ENCODE data around the gene MBP. TPM values are rescaled to one million over a fixed set of nuclear protein-coding genes. Genes with fewer than 3 reads are reported as not detected.

The MBP gene
- total RNA-seq, 4 donors from 2014 or later: 28.6 to 55.0 (median 50.4) TPM

- ATAC-seq (no peak), DNase-seq (no peak)
- Histone ChIP-seq H3K36me3 (peaks cover 0 to 20% of the 10 kb centered on the region in 2 donors), H3K27me3 (no peaks in the 10 kb centered on the region), H3K4me3 (no peak overlapping the region), H3K9me3 (no peaks in the 10 kb centered on the region), H3K27ac (no peak overlapping the region), H3K4me1 (peaks cover 0 to 4% of the 10 kb centered on the region in 2 donors)
- intact Hi-C loops (cut with DNase I; ENCODE audit: low total_unique reads): no loop called here
- TF ChIP-seq, protein P1, sequence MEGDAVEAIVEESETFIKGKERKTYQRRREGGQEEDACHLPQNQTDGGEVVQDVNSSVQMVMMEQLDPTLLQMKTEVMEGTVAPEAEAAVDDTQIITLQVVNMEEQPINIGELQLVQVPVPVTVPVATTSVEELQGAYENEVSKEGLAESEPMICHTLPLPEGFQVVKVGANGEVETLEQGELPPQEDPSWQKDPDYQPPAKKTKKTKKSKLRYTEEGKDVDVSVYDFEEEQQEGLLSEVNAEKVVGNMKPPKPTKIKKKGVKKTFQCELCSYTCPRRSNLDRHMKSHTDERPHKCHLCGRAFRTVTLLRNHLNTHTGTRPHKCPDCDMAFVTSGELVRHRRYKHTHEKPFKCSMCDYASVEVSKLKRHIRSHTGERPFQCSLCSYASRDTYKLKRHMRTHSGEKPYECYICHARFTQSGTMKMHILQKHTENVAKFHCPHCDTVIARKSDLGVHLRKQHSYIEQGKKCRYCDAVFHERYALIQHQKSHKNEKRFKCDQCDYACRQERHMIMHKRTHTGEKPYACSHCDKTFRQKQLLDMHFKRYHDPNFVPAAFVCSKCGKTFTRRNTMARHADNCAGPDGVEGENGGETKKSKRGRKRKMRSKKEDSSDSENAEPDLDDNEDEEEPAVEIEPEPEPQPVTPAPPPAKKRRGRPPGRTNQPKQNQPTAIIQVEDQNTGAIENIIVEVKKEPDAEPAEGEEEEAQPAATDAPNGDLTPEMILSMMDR (IDR thresholded peaks at IDR 0.05 in 4 of 5, conservative IDR thresholded peaks at IDR 0.05 in 1 of 5): no peak
- TF ChIP-seq POLR2A (IDR thresholded peaks at IDR 0.05): no peak
- in situ Hi-C loops (cut with MboI; ENCODE audit: low sequenced_read_pairs in 4 of 4): no loop called here
Observed at GRCh38 chr18:76937597-76937996, 195.0 kb downstream of the MBP start.

DNA sequence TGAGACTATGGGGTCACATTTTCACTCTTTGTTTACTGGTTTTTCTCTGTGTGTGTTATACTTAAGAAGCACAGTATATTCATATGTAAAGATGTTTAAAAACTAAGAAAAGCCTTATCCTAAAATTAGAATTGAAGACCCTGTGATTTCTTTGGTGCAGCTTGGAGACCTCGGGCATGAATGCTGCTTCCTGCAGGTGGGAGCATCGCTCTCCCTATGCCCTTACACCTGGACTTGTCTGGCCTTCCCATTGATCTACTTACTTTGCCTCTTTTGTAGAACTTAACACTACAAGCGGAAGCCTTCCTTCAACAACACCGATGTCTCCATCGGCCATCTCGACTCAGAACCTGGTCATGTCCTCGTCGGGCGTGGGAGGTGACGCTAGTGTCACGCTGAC, 195.7 kb downstream of the MBP start:
- TF ChIP-seq, protein P1 (IDR thresholded peaks at IDR 0.05 in 4 of 5, conservative IDR thresholded peaks at IDR 0.05 in 1 of 5): no peak
- TF ChIP-seq POLR2A (IDR thresholded peaks at IDR 0.05): no peak
- no peaks in the 10 kb centered on the region for H3K27me3 ChIP-seq
- no peaks in the 10 kb centered on the region for H3K9me3 ChIP-seq
- intact Hi-C loops (cut with DNase I; ENCODE audit: low total_unique reads) (no loop called here), in situ Hi-C loops (cut with MboI; ENCODE audit: low sequenced_read_pairs in 4 of 4) (no loop called here)
- DNase-seq: no peak
- peaks cover 0 to 20% of the 10 kb centered on the region in 2 donors for H3K36me3 ChIP-seq
- H3K4me1 ChIP-seq: peaks cover 3 to 11% of the 10 kb centered on the region in 2 donors
- no peak overlapping the region for H3K4me3 ChIP-seq
- H3K27ac ChIP-seq: no peak overlapping the region
- ATAC-seq: no peak

DNA sequence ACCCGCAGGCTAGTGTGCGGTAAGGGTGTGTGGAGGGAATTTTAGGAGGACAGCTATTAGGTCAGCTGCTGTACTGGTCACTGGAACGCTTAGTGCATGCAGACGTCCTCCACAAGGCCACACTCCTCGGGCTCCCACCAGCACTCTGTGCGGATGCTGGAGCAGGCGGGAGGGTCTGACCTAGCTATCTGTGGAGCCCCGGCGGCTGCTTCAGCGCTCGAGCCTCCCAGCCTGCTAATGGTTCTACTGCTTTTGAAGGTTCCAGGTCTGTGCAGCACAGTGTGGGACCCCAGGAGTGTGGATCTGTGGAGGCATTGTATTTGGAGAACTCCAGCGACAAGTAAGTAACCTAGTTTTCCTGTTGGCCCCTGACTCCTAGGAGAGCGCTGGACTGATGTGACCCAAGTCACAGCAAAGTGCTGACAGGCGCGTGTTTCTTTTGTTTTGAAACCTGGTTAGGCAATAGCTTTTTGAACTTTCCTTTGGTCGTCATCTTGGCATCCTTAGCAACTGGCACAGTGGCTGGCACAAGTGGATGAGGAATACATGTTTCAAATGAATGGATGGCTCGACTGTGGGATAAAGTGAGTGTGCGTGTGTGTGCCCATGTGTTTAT, 196.8 kb downstream of the MBP start:
- in situ Hi-C loops (cut with MboI; ENCODE audit: low sequenced_read_pairs in 4 of 4): no loop called here
- Histone ChIP-seq H3K36me3 (peaks cover 0 to 20% of the 10 kb centered on the region in 2 donors), H3K27ac (no peak overlapping the region), H3K27me3 (no peaks in the 10 kb centered on the region), H3K4me1 (peaks cover 3 to 12% of the 10 kb centered on the region in 2 donors), H3K9me3 (no peaks in the 10 kb centered on the region), H3K4me3 (no peak overlapping the region)
- no peak for DNase-seq
- ATAC-seq: no peak
- no peak for TF ChIP-seq POLR2A (IDR thresholded peaks at IDR 0.05)
- TF ChIP-seq, protein P1 (IDR thresholded peaks at IDR 0.05 in 4 of 5, conservative IDR thresholded peaks at IDR 0.05 in 1 of 5): no peak
- intact Hi-C loops (cut with DNase I; ENCODE audit: low total_unique reads): no loop called here

GRCh38 chr18:76932026-76932819, 200.4 kb downstream of the MBP start:
- in situ Hi-C loops (cut with MboI; ENCODE audit: low sequenced_read_pairs in 4 of 4) (no loop called here), intact Hi-C loops (cut with DNase I; ENCODE audit: low total_unique reads) (no loop called here)
- Histone ChIP-seq H3K27ac (peak overlapping the region; percentile 69 to 81 (median 78)), H3K27me3 (no peaks in the 10 kb centered on the region), H3K9me3 (no peaks in the 10 kb centered on the region), H3K4me1 (peaks cover 3 to 13% of the 10 kb centered on the region in 2 donors), H3K36me3 (peaks cover 0 to 17% of the 10 kb centered on the region in 2 donors), H3K4me3 (no peak overlapping the region)
- peak; percentile 67 to 84 for DNase-seq
- no peak for TF ChIP-seq POLR2A (IDR thresholded peaks at IDR 0.05)
- TF ChIP-seq, protein P1 (IDR thresholded peaks at IDR 0.05 in 4 of 5, conservative IDR thresholded peaks at IDR 0.05 in 1 of 5): no peak
- ATAC-seq: peak; percentile 98

Measured in gastrocnemius medialis (tissue), 4 donors.